ENCODE measurements around the gene MGMT. TPM values are rescaled to one million over a fixed set of nuclear protein-coding genes. Genes with fewer than 3 reads are reported as not detected.

MGMT gene
- total RNA-seq, 2 donors from 2014 or later, result 41.1 to 50.4 TPM

GRCh38 chr10:129693382-129693781, 226.3 kb downstream of the MGMT start:
- Histone ChIP-seq H3K36me3 (no peaks in the 10 kb centered on the region), H3K27ac (no peak overlapping the region), H3K27me3 (replicated peaks; ENCODE audit: insufficient read depth) (no peaks in the 10 kb centered on the region), H3K9me3 (no peaks in the 10 kb centered on the region), H3K4me1 (replicated peaks) (no peaks in the 10 kb centered on the region), H3K4me3 (no peak overlapping the region)
- intact Hi-C loops (cut with DNase I), result no loop called here
- no peak for DNase-seq (ENCODE audit: low spot score)
- WGBS, result 98% methylated on average over 11 of the region's 11 CpGs
- TF ChIP-seq POLR2AphosphoS5 (IDR thresholded peaks at IDR 0.05), result no peak
- TF ChIP-seq POLR2A (IDR thresholded peaks at IDR 0.05), result no peak
- TF ChIP-seq CTCF (IDR thresholded peaks at IDR 0.05), result no peak

GRCh38 chr10:129694184-129694583, 227.1 kb downstream of the MGMT start:
- intact Hi-C loops (cut with DNase I), result no loop called here
- H3K27me3 ChIP-seq (replicated peaks; ENCODE audit: insufficient read depth), result no peaks in the 10 kb centered on the region
- no peaks in the 10 kb centered on the region for H3K36me3 ChIP-seq
- H3K27ac ChIP-seq, result no peak overlapping the region
- no peak for DNase-seq (ENCODE audit: low spot score)
- WGBS, result 14% methylated on average over 4 of the region's 4 CpGs
- no peaks in the 10 kb centered on the region for H3K4me1 ChIP-seq (replicated peaks)
- TF ChIP-seq POLR2AphosphoS5 (IDR thresholded peaks at IDR 0.05), result no peak
- TF ChIP-seq POLR2A (IDR thresholded peaks at IDR 0.05), result no peak
- H3K9me3 ChIP-seq, result no peaks in the 10 kb centered on the region
- H3K4me3 ChIP-seq, result no peak overlapping the region

DNA sequence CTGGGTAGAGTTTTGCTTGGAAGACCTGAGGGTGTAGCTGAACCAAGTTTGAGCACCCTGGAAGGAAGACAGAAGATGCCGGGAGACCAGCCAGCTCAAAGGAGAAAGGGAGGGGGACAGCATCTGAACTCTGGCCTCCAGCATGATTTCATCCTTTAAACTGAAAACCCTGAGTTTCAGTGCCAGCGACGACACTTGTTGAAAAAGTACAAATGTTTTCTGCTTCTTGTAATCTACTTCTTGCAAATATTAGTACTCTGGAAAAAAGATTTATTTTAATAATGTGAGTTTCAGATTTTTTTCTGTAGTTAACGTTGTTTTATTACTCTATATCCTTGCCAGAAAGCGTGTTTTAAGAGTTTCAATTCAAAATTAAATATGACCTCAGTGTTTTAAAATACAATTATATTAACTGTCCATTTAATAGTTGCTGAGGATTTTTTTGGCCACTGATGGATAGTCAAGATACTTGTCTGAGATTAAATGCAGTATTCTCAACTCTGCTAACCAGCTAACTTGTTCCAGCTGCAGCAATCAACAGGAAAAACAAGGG, 227.7 kb downstream of the MGMT start:
- H3K27ac ChIP-seq, result no peak overlapping the region
- TF ChIP-seq POLR2A (IDR thresholded peaks at IDR 0.05) (no peak), POLR2AphosphoS5 (IDR thresholded peaks at IDR 0.05) (no peak), CTCF (IDR thresholded peaks at IDR 0.05) (no peak)
- H3K4me3 ChIP-seq, result no peak overlapping the region
- no peak for DNase-seq (ENCODE audit: low spot score)
- WGBS, result 14% methylated on average over 5 of the region's 5 CpGs
- no peaks in the 10 kb centered on the region for H3K4me1 ChIP-seq (replicated peaks)
- no peaks in the 10 kb centered on the region for H3K27me3 ChIP-seq (replicated peaks; ENCODE audit: insufficient read depth)
- no peaks in the 10 kb centered on the region for H3K9me3 ChIP-seq
- intact Hi-C loops (cut with DNase I), result no loop called here
- H3K36me3 ChIP-seq, result no peaks in the 10 kb centered on the region

GRCh38 chr10:129695671-129696070, 228.6 kb downstream of the MGMT start:
- 80% methylated on average over 13 of the region's 13 CpGs for WGBS
- intact Hi-C loops (cut with DNase I), result no loop called here
- no peak for DNase-seq (ENCODE audit: low spot score)
- Histone ChIP-seq H3K9me3 (no peaks in the 10 kb centered on the region), H3K4me3 (no peak overlapping the region), H3K4me1 (replicated peaks) (no peaks in the 10 kb centered on the region), H3K36me3 (no peaks in the 10 kb centered on the region), H3K27me3 (replicated peaks; ENCODE audit: insufficient read depth) (no peaks in the 10 kb centered on the region), H3K27ac (no peak overlapping the region)
- TF ChIP-seq CTCF (IDR thresholded peaks at IDR 0.05), result no peak
- no peak for TF ChIP-seq POLR2AphosphoS5 (IDR thresholded peaks at IDR 0.05)
- TF ChIP-seq POLR2A (IDR thresholded peaks at IDR 0.05), result no peak

DNA sequence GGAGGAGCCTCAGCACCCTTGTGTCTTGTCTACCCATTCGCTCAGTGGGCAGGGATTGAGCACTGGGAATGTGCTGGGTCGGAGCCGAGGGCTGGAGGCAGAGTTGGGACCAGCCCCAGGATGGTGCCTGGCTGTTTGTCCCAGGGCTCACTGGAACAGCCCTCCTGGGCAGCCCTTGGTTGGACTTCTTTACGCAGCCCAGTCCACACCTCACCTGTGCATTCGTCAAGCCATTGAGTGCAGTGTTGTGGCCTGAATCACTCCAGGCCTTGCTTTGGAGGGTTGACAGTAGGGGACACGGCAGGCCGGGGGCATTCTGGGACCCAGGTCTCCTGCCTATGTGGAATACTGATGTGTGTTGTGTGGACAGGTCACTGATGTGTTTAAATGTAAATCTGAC, 229.6 kb downstream of the MGMT start:
- no peaks in the 10 kb centered on the region for H3K27me3 ChIP-seq (replicated peaks; ENCODE audit: insufficient read depth)
- TF ChIP-seq POLR2A (IDR thresholded peaks at IDR 0.05) (no peak), POLR2AphosphoS5 (IDR thresholded peaks at IDR 0.05) (no peak)
- no peak overlapping the region for H3K27ac ChIP-seq
- H3K4me3 ChIP-seq, result no peak overlapping the region
- no peaks in the 10 kb centered on the region for H3K9me3 ChIP-seq
- 100% methylated on average over 7 of the region's 7 CpGs for WGBS
- H3K36me3 ChIP-seq, result no peaks in the 10 kb centered on the region
- DNase-seq (ENCODE audit: low spot score), result no peak
- no peaks in the 10 kb centered on the region for H3K4me1 ChIP-seq (replicated peaks)
- intact Hi-C loops (cut with DNase I), result no loop called here

DNA sequence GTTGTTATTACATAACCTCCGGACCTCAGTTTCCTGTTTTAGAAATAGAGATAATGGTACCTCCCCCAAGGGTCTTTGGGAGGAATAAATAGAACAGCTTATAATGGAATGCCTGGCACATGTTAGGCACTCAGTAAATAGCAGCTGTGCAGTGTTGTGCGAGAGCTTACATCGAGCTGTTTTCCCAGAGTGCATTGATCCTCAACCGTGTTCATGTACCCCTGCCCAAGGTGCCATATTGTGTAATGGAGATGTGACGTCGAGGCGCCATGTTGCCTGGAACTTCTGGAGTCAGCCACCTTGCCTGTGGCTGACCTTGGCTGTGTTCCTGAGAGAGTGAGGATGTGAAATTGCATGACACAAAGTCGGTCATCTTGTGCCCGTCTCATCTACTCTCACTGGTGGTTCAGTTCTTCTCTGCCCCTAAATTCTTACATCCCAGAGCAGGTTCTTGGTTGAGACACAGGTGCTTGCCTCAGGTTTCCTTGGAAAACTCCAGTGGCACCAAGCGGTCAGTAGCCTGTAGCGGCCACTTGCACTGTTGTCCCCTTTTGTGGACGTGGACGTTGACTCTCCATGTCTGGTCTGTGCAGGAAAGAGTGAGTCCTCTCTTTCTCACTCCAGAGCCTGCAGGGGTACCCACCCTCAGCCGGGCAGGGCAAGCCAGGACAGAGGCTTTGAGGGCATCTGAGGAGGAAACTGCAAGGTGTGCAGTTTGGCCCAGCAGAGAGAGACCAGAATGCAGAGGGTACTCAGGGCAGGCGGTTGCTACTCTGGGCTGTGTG, 230.6 kb downstream of the MGMT start:
- Histone ChIP-seq H3K9me3 (no peaks in the 10 kb centered on the region), H3K4me3 (no peak overlapping the region), H3K36me3 (no peaks in the 10 kb centered on the region), H3K4me1 (replicated peaks) (no peaks in the 10 kb centered on the region), H3K27me3 (replicated peaks; ENCODE audit: insufficient read depth) (no peaks in the 10 kb centered on the region), H3K27ac (no peak overlapping the region)
- 99% methylated on average over 15 of the region's 15 CpGs for WGBS
- TF ChIP-seq POLR2AphosphoS5 (IDR thresholded peaks at IDR 0.05) (no peak), CTCF (IDR thresholded peaks at IDR 0.05) (no peak), POLR2A (IDR thresholded peaks at IDR 0.05) (no peak)
- intact Hi-C loops (cut with DNase I), result no loop called here
- no peak for DNase-seq (ENCODE audit: low spot score)
